Pancreas (tissue), 10 donors: ENCODE data around the gene SH3GL3. TPM values are rescaled to one million over a fixed set of nuclear protein-coding genes. Genes with fewer than 3 reads are reported as not detected.
A peak's percentile ranks its signal among the peaks of the same experiment; 100 is the strongest.

ENCODE experiments used
- ATAC-seq, 4 donors: fragments of 200-7000 bp; cut with Tn5 transposase; one replicate each; pipeline versions ENCODE4 v1.8.0 to v1.9.1; 2020; ENCODE audit warnings: mild to moderate bottlenecking in 4 of 4, moderate library complexity in 4 of 4
- DNase-seq, 6 donors: peaks; one replicate each; pipeline ENCODE4 v3.0.0-alpha.2; 2020
- FAIRE-seq: peaks from 2 replicates; lab custom pipeline; 2012; peaks lifted over from hg19 to GRCh38; lab: Jason Lieb, UNC
- H3K27ac ChIP-seq, 4 donors: fragments of 200-600 bp; sonication (generic); 1 replicate in 3 of 4; 2 replicates in 1 of 4; pipeline versions ENCODE4 v1.5.0 to v1.8.0; 2020
- H3K27me3 ChIP-seq, 4 donors: fragments of 200-600 bp; one replicate each; pipeline ENCODE4 v1.8.0; 2021
- H3K36me3 ChIP-seq, 3 donors: fragments of 200-600 bp; sonication (generic) in 1 of 3; one replicate each; pipeline versions ENCODE4 v1.5.0 to v1.8.0; 2020 to 2021
- H3K4me1 ChIP-seq, 3 donors: fragments of 200-600 bp; one replicate each; pipeline ENCODE4 v1.8.0; 2021
- H3K4me3 ChIP-seq, 4 donors: fragments of 200-600 bp; sonication (generic) in 2 of 4; one replicate each; pipeline versions ENCODE4 v1.5.0 to v1.8.0; 2020 to 2021
- H3K9me3 ChIP-seq, 4 donors: fragments of 200-600 bp; one replicate each; pipeline ENCODE4 v1.8.0; 2021
- WGBS, 2 donors: extraction: QIAGEN DNeasy Blood & Tissue Kit; methylation state at CpG; one replicate each; pipeline ENCODE4 v1.1.7; 2013; 5-methylcytosine and 5-hydroxymethylcytosine counted together
- intact Hi-C, 3 donors: fragments of 100-400 bp; cut with DNase I; formaldehyde crosslinking; loops; one replicate each; pipeline versions ENCODE4 v1.11.1 to v1.14.2; 2022
- polyA plus RNA-seq, 2 donors: library from polyadenylated mRNA; stranded (reverse); fragments of 200-250 nt; gene quantifications; one replicate each; pipeline ENCODE4 v1.2.3, GENCODE V29; 2013
- total RNA-seq, 6 donors: library from RNA; stranded (reverse); fragmentation: NEBNext Ultra II Directional in 4 of 6; extraction: Animal tissue kit (Norgen Biotek cat#: 25700) in 4 of 6; gene quantifications; one replicate each; pipeline versions ENCODE4 v1.2.1 to v1.2.4, GENCODE V29; 2021 to 2023
- TF ChIP-seq, protein P1 (sequence below), 4 donors: fragments of 200-600 bp; sonication (generic) in 3 of 4; IDR thresholded peaks; one replicate each; pipeline versions ENCODE4 v1.5.0 to v1.8.0; 2021; ENCODE audit warnings: antibody characterized with exemption in 4 of 4
- donor health status: healthy with polysubstance abuse.
- donor health status: DM: no; HTN: no; CAD: no; lungs with moderate emphysema.
- donor health status: DM: no; HTN: no; CAD: no.
- donor health status: control.
- donor health status: control.
- donor health status: Bipolar disorder and iron deficiency.
- donor health status: DM: yes; HTN: yes; CAD: no.
- donor health status: DM: no; HTN: no; CAD: no.
- donor health status: DM: no; HTN: no; CAD: no.
- donor health status: DM: yes; HTN: yes; CAD: no.

The SH3GL3 gene
- total and polyA plus RNA-seq, 8 donors: 0.23 to 0.87 (median 0.54) TPM; not detected in 4

DNA sequence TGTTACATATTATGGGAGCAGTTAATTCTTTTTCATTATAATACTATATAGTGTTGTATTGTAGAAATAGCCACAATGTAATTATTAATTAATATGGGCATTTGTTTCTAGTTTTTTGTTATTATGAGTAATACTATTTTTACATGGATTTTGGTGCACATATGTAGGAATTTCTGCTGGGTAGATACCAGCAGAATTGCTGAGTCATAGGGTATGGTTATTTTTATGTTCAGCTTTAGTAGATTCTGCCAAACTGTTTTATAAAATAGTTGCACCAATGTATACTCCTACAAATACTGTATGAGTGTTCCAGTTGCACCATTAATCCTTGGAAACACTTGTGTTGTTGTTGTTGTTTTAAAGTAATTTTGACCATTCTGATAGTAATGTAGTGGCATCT lies 91.5 kb downstream of the SH3GL3 start:
- DNase-seq: no peak
- intact Hi-C loops: no loop called here
- Histone ChIP-seq H3K36me3 (no peaks in the 10 kb centered on the region), H3K4me3 (no peak overlapping the region), H3K4me1 (no peaks in the 10 kb centered on the region), H3K9me3 (no peaks in the 10 kb centered on the region), H3K27me3 (no peaks in the 10 kb centered on the region), H3K27ac (no peak overlapping the region)
- ATAC-seq: no peak
- TF ChIP-seq, protein P1, sequence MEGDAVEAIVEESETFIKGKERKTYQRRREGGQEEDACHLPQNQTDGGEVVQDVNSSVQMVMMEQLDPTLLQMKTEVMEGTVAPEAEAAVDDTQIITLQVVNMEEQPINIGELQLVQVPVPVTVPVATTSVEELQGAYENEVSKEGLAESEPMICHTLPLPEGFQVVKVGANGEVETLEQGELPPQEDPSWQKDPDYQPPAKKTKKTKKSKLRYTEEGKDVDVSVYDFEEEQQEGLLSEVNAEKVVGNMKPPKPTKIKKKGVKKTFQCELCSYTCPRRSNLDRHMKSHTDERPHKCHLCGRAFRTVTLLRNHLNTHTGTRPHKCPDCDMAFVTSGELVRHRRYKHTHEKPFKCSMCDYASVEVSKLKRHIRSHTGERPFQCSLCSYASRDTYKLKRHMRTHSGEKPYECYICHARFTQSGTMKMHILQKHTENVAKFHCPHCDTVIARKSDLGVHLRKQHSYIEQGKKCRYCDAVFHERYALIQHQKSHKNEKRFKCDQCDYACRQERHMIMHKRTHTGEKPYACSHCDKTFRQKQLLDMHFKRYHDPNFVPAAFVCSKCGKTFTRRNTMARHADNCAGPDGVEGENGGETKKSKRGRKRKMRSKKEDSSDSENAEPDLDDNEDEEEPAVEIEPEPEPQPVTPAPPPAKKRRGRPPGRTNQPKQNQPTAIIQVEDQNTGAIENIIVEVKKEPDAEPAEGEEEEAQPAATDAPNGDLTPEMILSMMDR (IDR thresholded peaks at IDR 0.05): no peak
- no peak for FAIRE-seq

DNA sequence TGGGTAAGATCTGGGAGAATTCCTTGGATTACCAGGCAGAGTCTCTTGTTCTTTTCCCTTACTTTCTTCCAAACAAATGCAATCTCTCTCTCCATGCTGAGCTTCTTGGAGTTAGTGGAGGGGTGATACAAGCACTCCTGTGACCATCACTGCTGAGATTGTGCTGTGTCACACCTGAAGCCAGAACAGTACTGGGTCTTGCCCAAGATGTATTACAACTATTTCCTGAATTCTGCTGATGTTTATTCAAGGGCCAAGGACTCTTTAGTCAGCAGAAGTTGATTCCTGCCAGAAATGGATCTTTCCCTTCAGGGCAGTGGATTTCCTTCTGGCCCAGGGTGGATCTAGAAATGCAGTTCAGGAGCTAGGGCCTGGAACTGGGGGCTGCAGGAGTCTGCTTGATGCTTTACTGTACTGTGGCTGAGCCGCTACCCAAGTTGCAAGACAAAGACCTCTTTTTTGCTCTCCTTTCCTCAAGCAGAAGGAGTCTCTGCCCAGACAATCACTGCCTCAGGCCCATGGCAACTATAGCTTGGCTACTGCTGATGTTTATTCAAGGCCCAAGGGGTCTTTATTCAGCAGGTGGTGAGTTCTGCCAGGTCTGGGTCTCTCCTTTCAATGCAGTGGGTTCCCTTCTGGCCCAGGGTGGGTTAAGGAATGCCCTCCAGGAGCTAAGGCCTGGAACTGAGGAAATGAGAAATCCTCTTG lies 98.8 kb downstream of the SH3GL3 start:
- TF ChIP-seq, protein P1 (IDR thresholded peaks at IDR 0.05): no peak
- Histone ChIP-seq H3K27me3 (no peaks in the 10 kb centered on the region), H3K36me3 (no peaks in the 10 kb centered on the region), H3K27ac (no peak overlapping the region), H3K9me3 (no peaks in the 10 kb centered on the region), H3K4me1 (no peaks in the 10 kb centered on the region), H3K4me3 (no peak overlapping the region)
- DNase-seq (no peak), FAIRE-seq (no peak), ATAC-seq (peak in 1 of 4 donors; percentile 26)
- 93 to 100% methylated on average over 1 of the region's 1 CpG for WGBS, 2 donors
- intact Hi-C loops: no loop called here

DNA sequence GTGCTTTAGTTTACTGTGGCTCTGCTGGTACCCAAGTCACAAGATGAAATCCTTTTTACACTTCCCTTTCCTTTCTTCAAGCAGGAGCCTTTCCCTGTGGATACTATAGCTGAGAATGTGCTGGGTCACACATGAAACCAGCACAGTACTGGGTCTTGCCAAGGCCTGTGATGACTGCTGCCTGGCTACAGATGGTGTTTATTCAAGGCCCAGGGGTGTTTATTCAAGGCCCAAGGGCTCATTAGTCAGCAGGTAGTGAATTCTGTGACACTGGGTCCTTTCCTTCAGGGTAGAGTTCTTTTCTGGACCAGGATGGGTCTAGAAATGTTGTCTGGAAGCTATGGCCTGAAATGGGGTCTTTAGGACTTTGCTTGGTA lies 99.4 kb downstream of the SH3GL3 start:
- Histone ChIP-seq H3K27ac (no peak overlapping the region), H3K9me3 (no peaks in the 10 kb centered on the region), H3K4me3 (no peak overlapping the region), H3K27me3 (no peaks in the 10 kb centered on the region), H3K4me1 (no peaks in the 10 kb centered on the region), H3K36me3 (no peaks in the 10 kb centered on the region)
- FAIRE-seq (no peak), DNase-seq (no peak), ATAC-seq (peak in 1 of 4 donors; percentile 40)
- intact Hi-C loops: no loop called here
- TF ChIP-seq, protein P1 (IDR thresholded peaks at IDR 0.05): no peak

- no peaks in the 10 kb centered on the region for H3K4me1 ChIP-seq
- no peaks in the 10 kb centered on the region for H3K36me3 ChIP-seq
- no peaks in the 10 kb centered on the region for H3K27me3 ChIP-seq
- TF ChIP-seq, protein P1 (IDR thresholded peaks at IDR 0.05): no peak
- FAIRE-seq: no peak
- 86 to 88% methylated on average over 4 of the region's 4 CpGs for WGBS, 2 donors
- no peak overlapping the region for H3K27ac ChIP-seq
- H3K4me3 ChIP-seq: no peak overlapping the region
- no peak for DNase-seq
- ATAC-seq: no peak
- intact Hi-C loops: no loop called here
- no peaks in the 10 kb centered on the region for H3K9me3 ChIP-seq
Observed at GRCh38 chr15:83547168-83547567, 100.0 kb downstream of the SH3GL3 start.

GRCh38 chr15:83549623-83550022 lies 102.5 kb downstream of the SH3GL3 start:
- intact Hi-C loops: loop anchor here in 1 of 3 donors (10.0 kb wide), 1 partner anchor 295 kb away; no protein-coding TSS in a partner anchor
- TF ChIP-seq, protein P1 (IDR thresholded peaks at IDR 0.05): no peak
- WGBS, 2 donors: 80 to 82% methylated on average over 1 of the region's 1 CpG
- H3K36me3 ChIP-seq: no peaks in the 10 kb centered on the region
- H3K4me3 ChIP-seq: no peak overlapping the region
- DNase-seq (no peak), ATAC-seq (no peak), FAIRE-seq (no peak)
- H3K4me1 ChIP-seq: no peaks in the 10 kb centered on the region
- H3K9me3 ChIP-seq: no peaks in the 10 kb centered on the region
- H3K27ac ChIP-seq: no peak overlapping the region
- no peaks in the 10 kb centered on the region for H3K27me3 ChIP-seq
